ENCODE results near the gene SLC12A5.

DNA sequence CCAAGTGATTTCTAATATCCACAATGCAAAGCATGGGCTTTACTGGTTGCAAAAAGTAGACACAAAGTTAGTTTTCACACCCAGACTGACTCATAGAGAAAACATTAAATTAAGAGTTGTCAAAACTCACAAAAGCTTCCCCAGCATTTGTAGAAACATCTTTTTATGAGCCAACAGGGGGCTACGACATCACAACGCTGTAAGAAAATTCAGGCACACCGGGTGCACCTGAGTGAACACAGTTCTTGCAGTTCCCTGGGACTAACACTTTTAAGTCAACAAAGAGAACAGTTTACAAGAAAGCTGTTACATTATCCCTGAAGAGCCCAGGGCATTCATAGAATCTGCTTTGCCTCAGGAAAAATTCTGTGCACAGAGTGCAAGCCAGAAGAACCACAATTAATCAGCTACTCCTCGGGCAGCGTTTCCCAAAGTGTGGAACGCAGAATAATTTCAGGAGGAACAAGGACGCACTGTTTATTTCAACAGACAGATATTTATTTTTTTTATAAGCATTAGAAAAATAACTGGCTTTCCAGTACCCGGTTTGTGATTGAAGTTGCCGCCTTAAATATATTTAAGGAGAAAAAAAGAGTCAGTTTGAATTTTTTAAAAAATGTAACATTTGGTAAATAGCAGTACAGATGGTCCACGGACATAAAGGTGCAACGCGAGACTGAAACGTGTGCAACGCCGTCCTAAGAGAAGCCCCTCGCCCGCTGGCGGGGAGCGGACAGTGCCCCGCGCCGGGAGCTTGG is 59.6 kb downstream of the SLC12A5 start:
- TF ChIP-seq, protein P1, sequence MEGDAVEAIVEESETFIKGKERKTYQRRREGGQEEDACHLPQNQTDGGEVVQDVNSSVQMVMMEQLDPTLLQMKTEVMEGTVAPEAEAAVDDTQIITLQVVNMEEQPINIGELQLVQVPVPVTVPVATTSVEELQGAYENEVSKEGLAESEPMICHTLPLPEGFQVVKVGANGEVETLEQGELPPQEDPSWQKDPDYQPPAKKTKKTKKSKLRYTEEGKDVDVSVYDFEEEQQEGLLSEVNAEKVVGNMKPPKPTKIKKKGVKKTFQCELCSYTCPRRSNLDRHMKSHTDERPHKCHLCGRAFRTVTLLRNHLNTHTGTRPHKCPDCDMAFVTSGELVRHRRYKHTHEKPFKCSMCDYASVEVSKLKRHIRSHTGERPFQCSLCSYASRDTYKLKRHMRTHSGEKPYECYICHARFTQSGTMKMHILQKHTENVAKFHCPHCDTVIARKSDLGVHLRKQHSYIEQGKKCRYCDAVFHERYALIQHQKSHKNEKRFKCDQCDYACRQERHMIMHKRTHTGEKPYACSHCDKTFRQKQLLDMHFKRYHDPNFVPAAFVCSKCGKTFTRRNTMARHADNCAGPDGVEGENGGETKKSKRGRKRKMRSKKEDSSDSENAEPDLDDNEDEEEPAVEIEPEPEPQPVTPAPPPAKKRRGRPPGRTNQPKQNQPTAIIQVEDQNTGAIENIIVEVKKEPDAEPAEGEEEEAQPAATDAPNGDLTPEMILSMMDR (IDR thresholded peaks at IDR 0.05) = no peak
- TF ChIP-seq POLR2A (IDR thresholded peaks at IDR 0.05; ENCODE audit: low read depth) = no peak
- no peak for TF ChIP-seq EP300 (IDR thresholded peaks at IDR 0.05)

Measured in esophagus muscularis mucosa (tissue), 4 donors.